ENCODE measurements around the gene POLR2I.

The POLR2I gene

DNA sequence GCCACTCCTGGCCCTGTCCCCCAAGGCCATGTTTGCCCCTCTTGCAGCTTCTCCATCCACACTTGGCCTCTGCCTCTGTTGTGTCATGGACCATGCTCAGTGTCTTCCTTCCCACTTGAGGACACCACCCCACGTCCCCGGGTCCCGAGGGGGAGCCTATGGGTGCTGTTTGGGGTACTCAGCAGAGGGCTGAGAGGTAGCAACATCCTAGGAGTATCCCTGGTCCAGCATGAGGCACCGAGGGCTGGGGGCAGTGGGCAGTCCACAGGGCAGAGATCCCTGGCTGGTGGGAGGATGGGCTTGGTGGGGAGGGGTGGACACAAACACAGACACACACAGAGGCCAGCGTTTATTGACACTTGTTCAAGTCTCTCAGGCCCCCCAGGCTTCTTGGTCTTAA, 35.9 kb upstream of the POLR2I start:
- no peak for TF ChIP-seq CTCF (IDR thresholded peaks at IDR 0.05)

DNA sequence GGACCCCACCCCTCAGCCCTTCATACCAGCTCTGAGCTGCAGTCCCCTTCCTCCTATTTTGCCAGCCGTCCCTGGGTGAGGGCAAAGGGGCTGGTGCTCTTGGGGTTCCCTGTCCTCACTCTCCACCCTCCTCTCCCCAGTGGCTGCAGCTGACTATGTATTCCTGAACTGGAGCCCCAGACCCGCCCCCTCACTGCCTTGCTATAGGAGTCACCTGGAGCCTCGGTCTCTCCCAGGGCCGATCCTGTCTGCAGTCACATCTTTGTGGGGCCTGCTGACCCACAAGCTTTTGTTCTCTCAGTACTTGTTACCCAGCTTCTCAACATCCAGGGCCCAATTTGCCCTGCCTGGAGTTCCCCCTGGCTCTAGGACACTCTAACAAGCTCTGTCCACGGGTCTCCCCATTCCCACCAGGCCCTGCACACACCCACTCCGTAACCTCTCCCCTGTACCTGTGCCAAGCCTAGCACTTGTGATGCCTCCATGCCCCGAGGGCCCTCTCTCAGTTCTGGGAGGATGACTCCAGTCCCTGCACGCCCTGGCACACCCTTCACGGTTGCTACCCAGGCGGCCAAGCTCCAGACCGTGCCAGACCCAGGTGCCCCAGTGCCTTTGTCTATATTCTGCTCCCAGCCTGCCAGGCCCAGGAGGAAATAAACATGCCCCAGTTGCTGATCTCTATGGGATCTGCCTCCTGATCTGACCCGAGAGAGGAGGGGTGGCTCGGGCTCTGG, 35.2 kb upstream of the POLR2I start:
- no peak for TF ChIP-seq CTCF (IDR thresholded peaks at IDR 0.05)

DNA sequence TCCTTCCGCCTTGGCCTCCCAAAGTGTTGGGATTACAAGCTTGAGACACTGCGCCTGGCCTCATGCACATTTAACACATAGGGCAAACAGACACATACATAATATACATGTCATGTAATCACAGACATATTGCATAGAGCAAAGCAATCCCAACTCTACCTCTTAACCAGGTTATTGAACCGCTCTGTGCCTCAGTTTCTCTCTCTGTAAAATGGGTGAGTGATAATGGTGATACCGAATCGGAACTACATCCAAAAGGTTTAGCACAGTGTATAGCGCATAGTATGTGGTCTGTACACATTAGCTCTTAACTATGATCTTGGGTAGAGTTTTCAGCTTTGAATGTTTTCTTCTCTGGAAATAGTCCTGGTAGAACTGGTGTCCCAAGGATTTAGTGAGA, 29.9 kb upstream of the POLR2I start:
- no peak for TF ChIP-seq CTCF (IDR thresholded peaks at IDR 0.05)

DNA sequence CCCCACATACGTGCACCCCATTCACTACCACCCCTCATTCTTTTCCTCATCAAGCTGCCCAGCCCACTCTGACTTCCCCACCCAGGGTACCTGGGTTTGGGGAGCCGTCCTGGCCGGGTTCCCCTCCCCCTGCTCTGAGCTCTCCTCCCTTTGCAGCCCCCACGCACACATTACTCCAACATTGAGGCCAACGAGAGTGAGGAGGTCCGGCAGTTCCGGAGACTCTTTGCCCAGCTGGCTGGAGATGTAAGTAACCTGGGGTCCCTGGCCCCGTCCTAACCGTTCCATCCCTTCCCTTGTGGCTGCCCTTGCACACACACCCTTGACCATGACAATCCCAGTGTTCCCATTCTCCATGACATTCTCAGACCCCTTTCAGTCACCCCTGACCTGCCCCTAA, 27.8 kb upstream of the POLR2I start:
- TF ChIP-seq CTCF (IDR thresholded peaks at IDR 0.05): no peak

GRCh38 chr19:36142046-36142445, 27.4 kb upstream of the POLR2I start:
- TF ChIP-seq CTCF (IDR thresholded peaks at IDR 0.05): no peak

- no peak for TF ChIP-seq CTCF (IDR thresholded peaks at IDR 0.05)
Measured at GRCh38 chr19:36141039-36141927, 26.6 kb upstream of the POLR2I start.

GRCh38 chr19:36140304-36141038, 25.8 kb upstream of the POLR2I start:
- no peak for TF ChIP-seq CTCF (IDR thresholded peaks at IDR 0.05)
